Retinal pigment epithelial cell (primary cell): ENCODE results near the gene ILKAP.

Experiments
- DNase-seq: peaks from one replicate; pipeline ENCODE4 v3.0.0-alpha.2; 2010; ENCODE audit warnings: low read depth
- H3K4me3 ChIP-seq: 2 replicates; pipeline ENCODE4 v1.5.1; 2011; ENCODE audit warnings: mild to moderate bottlenecking, low read length, control low read depth, moderate library complexity
- CTCF ChIP-seq: conservative IDR thresholded peaks from 2 replicates; pipeline ENCODE4 v1.5.1; 2011; ENCODE audit warnings: low read depth, low read length, control low read depth, inconsistent platforms

Gene ILKAP

DNA sequence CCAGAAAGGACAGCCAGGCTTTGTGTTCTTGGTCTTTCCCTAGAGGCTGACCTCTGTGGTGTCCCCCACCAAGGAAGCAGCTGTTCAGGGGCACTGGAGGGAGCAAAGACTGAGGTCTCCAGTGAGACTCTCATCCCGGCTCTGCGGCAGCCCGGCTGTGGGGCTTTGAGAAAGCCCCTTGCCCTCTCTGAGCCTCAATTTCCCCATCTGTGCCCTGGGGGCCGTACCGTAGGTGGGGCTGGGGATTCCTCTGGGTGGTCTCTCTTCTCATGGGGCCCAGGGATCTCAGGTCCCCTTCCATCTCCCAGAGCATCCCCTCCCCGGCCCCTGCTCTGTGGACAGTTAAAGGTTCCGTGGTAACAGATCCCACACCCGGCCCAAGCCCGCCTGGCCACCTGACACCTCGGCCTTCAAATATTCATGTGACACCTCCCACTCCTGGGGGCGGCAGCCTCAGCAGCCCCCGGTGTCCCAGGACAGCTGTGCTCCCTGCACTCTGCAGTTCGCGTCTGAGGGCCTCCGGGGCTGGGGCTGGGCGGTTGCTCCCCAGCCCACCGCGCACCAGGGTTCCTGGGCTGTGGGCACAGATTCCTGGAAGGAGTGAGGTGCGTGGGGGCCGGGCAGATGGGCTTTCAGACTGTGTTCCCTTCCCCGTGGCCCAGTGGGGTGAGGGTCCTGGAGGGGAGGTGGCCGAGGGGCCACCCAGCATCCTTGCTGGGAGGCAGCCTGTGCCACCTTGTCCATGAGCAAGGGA is 80.1 kb downstream of the ILKAP start:
- TF ChIP-seq CTCF, result no peak
- no peak overlapping the region for H3K4me3 ChIP-seq
- no peak for DNase-seq

DNA sequence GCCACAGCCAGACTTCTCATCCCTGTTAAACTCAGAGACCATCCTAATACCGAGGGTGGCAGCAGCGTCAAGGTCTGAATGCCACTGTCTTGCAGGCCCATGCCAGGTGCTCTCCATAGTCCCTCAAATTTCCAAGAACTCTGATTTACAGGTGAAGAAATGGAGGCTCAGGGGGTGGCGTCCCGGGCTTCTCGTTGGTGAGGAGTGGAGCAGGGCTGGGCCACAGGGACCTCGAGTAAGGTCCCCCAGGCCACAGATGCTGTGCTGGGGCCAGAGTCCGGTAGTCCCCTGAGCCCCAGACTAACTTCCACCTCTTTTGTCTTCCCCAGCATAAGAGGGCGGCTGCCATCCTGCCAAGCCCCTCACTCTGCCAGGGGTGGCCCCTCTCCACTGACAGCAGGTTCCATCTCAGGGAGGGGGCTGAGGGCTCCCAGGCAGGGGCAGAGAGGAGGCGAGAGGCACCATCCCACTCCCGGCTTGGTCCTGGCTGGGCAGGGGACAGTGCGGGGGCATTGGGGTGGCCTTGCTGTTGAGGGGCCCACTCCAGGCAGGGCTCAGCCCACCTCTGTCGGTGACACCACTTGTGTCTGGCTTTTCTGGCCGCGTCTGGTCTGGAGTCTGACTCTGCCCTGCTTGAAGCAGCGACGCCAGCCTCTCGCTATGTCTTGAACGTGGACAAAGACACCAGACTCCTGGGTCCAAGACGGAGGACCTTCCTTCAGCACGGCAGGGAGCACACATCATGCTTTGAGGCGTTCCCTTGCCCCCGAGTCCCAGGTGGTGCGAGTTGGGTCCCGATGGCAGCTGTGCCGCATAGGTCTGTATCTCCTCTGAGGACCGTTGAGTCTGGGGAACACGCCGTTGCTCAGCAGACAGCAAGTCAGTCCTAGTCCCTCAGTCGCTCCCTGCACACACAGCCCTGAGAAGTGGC is 80.9 kb downstream of the ILKAP start:
- no peak for DNase-seq
- no peak overlapping the region for H3K4me3 ChIP-seq
- TF ChIP-seq CTCF, result no peak

GRCh38 chr2:238121511-238122286 is 81.8 kb downstream of the ILKAP start:
- H3K4me3 ChIP-seq, result no peak overlapping the region
- no peak for DNase-seq
- no peak for TF ChIP-seq CTCF

DNA sequence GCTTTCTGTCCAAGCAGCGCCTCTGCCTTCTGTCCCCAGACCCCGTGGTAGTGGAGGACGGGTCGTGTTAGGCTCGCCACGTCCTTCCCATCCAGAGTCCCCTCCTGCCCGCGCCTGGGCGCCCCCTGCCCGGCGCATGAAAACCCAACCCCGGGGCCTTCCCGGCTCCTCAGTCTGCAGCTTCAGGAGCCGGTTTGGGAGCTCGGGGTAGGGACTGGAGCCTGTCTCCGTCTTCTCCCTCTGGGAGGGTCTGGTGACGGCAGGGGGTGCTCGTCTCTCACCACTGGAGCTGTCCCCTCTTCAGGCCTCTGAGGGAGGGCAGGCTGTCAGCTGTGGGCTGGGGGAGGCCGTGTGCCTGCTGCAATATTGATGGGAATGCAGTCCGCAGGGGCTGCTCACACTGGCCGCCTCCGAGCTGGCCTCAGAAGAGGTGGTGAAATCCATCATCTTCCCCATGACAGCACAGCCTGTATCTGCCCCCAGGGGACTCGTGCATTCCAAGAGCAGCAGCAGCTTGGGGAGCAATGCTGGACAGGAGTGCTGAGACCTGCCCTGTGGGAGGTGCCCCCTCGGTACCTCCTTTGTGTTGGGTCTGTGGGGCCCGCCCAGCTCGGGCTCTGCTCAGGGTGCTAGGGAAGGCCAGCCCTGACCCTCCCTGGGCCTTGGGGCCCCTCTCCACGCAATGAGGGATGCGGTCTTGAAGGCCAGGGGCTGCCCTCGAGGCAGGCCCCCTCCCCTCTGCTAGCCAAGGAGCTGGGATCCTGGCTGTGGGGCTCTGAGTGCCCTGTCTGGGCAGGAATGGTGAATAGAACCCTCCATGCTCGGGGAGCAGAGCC is 82.8 kb downstream of the ILKAP start:
- H3K4me3 ChIP-seq, result no peak overlapping the region
- TF ChIP-seq CTCF, result peak; percentile 16
- DNase-seq, result no peak
